Thyroid gland (tissue), 4 donors: Measurements from ENCODE around the gene SLC32A1.

Experiments used
- POLR2A ChIP-seq, 2 donors: fragments of 450-650 bp; IDR thresholded peaks; one replicate each; pipeline ENCODE4 v1.6.1; 2017; ENCODE audit warnings: antibody characterized with exemption in 2 of 2, mild to moderate bottlenecking in 2 of 2, moderate library complexity in 1 of 2
- TF ChIP-seq, protein P1 (sequence below), 6 experiments: fragments of 200-600 bp in 3 of 6; fragments of 450-650 bp in 3 of 6; sonication (generic) in 3 of 6; IDR thresholded peaks; one replicate each; pipeline ENCODE4 v1.5.1; 2016 to 2019; ENCODE audit warnings: antibody characterized with exemption in 6 of 6, mild to moderate bottlenecking in 2 of 6, inconsistent platforms in 1 of 6, moderate library complexity in 1 of 6

DNA sequence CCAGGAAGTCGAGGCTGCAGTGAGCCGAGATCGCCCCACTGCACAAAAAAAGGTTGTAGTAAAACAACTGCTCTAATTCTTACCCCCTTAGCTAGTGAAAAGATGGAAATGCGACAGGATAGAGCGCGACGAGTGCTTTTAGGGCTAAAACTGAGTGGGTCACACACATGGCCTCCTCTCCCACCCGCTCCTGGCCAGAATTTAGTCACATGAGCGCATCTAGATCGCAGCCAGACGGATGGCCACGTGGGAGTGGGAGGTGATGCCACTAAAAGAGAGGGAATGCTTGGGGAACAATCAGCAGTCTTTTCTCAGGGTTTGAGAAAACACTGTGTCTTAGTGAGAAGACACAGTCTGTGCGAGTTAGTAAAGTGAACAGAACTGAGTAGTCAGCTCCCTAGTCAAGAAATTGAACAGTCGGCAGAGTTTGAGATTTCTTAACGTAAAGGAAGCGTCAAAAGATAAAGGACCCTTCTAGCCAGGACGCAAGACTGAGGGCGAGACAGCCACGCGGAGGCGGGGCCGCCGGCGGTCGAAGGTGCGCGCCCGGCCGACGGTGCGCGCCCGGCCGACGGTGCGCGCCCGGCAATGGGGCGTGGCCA is 23.3 kb downstream of the SLC32A1 start:
- TF ChIP-seq, protein P1, sequence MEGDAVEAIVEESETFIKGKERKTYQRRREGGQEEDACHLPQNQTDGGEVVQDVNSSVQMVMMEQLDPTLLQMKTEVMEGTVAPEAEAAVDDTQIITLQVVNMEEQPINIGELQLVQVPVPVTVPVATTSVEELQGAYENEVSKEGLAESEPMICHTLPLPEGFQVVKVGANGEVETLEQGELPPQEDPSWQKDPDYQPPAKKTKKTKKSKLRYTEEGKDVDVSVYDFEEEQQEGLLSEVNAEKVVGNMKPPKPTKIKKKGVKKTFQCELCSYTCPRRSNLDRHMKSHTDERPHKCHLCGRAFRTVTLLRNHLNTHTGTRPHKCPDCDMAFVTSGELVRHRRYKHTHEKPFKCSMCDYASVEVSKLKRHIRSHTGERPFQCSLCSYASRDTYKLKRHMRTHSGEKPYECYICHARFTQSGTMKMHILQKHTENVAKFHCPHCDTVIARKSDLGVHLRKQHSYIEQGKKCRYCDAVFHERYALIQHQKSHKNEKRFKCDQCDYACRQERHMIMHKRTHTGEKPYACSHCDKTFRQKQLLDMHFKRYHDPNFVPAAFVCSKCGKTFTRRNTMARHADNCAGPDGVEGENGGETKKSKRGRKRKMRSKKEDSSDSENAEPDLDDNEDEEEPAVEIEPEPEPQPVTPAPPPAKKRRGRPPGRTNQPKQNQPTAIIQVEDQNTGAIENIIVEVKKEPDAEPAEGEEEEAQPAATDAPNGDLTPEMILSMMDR (IDR thresholded peaks at IDR 0.05) = no peak
- TF ChIP-seq POLR2A (IDR thresholded peaks at IDR 0.05) = no peak
